Measurements from ENCODE around the gene ALG6. TPM values are rescaled to one million over a fixed set of nuclear protein-coding genes. Genes with fewer than 3 reads are reported as not detected.
"Not testable (repeated sequence)": the region's sequence is repeated elsewhere in the genome, so short reads cannot be mapped to it uniquely, and the experiment has no call there.

ALG6 gene
- total RNA-seq, 3 donors from 2014 or later, result 13.8 to 16.6 (median 15.3) TPM

DNA sequence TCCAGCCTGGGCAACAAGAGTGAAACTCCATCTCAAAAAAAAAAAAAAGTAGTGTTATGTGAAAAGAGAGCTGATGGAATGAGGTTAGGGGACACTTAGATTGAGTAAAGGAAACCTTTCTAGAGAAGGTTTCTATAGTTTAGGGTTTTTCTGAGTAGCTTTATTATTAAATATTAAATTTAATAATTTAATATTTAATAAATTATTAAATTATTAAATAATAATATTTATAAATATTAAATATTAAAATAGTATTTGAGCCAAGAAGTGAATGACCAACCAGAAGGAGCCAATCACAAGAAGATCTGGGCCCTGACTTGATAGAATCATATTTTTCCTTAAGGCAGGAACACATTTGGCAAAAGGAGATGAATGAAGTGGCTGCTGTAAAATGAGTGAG is 50.7 kb downstream of the ALG6 start:
- Mint-ChIP-seq H3K4me3 (no peak overlapping the region), H3K36me3 (ENCODE audit: insufficient read depth) (peaks cover 46% of the 10 kb centered on the region), H3K9me3 (no peaks in the 10 kb centered on the region), H3K27me3 (ENCODE audit: low read depth) (no peaks in the 10 kb centered on the region), H3K4me1 (ENCODE audit: low read depth) (peaks cover 1% of the 10 kb centered on the region)
- no peak for DNase-seq
- no peak for ATAC-seq

DNA sequence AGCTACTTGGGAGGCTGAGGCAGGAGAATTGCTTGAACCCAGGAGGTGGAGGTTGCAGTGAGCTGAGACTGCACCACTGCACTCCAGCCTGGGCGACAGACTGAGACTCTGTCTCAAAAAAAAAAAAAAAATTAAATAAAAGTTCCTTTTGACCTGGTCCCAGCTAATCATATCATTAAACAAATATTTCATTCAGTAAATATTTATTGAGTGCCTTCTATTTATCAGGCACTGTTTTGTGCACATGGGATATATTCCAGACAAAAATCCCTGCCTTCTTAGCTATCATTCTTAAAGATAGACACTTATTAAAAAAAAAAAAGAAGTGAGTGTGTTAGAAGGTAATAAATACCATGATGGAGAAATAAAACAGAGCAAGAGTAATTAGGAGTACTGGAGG is 53.3 kb downstream of the ALG6 start:
- H3K36me3 Mint-ChIP-seq (ENCODE audit: insufficient read depth), result peaks cover 37% of the 10 kb centered on the region
- not testable (repeated sequence) for H3K4me1 Mint-ChIP-seq (ENCODE audit: low read depth); DNase-seq; H3K27me3 Mint-ChIP-seq (ENCODE audit: low read depth); ATAC-seq; H3K4me3 Mint-ChIP-seq; H3K9me3 Mint-ChIP-seq

DNA sequence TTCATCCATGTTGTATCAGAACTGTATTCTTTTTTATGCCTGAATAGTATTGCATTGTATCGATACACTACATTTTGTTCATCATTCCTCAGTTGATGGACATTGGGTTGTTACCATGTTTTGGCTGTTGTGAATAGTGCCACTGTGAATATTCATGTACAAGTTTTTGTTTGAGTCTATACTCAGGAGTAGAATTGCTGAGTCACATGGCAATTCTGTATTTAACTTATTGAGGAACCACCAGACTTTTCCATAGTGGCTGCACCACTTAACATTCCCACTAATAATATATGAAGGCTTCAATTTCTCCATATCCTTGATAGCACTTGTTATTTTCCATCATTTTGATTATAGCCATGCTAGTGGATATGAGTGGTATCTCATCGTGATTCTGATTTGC is 56.2 kb downstream of the ALG6 start:
- Mint-ChIP-seq H3K27me3 (ENCODE audit: low read depth) (no peaks in the 10 kb centered on the region), H3K4me3 (no peak overlapping the region), H3K36me3 (ENCODE audit: insufficient read depth) (peaks cover 29% of the 10 kb centered on the region), H3K4me1 (ENCODE audit: low read depth) (no peaks in the 10 kb centered on the region), H3K9me3 (no peaks in the 10 kb centered on the region)
- ATAC-seq (no peak), DNase-seq (no peak)

DNA sequence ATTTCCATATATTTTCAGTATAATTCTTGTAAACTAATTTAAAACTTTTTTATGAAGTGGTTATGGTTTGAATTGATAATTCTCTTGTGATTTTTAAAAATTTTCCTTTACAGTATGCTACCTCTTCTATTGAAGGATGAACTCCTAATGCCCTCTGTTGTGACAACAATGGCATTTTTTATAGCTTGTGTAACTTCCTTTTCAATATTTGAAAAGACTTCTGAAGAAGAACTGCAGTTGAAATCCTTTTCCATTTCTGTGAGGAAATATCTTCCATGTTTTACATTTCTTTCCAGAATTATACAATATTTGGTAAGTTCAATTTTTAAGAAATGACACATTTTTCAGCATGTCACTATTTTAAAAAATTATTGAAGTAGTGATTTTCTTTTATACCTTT is 61.4 kb downstream of the ALG6 start:
- ATAC-seq, result no peak
- Mint-ChIP-seq H3K4me3 (no peak overlapping the region), H3K9me3 (peaks cover 6% of the 10 kb centered on the region), H3K36me3 (ENCODE audit: insufficient read depth) (peaks cover 24% of the 10 kb centered on the region), H3K27me3 (ENCODE audit: low read depth) (no peaks in the 10 kb centered on the region), H3K4me1 (ENCODE audit: low read depth) (no peaks in the 10 kb centered on the region)
- DNase-seq, result no peak

DNA sequence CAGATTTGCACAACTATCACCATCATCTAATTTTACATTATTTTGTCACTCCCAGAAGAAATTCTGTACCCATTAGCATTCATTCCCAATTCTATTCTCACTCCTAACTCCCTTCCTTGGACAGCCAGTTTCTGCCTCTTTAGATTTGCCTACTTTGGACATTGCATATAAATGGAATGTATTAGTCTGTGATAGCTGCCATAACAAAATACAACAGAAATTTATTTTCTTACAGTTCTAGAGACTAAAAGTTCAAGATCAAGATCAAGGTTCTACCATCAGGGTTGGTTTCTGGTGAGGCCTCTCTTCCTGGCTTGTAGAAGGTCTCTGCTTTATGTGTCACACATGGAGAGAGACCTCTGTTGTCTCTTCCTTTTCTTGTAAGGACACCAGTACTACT is 61.9 kb downstream of the ALG6 start:
- no peaks in the 10 kb centered on the region for H3K4me1 Mint-ChIP-seq (ENCODE audit: low read depth)
- peaks cover 6% of the 10 kb centered on the region for H3K9me3 Mint-ChIP-seq
- ATAC-seq, result no peak
- H3K4me3 Mint-ChIP-seq, result no peak overlapping the region
- DNase-seq, result no peak
- no peaks in the 10 kb centered on the region for H3K27me3 Mint-ChIP-seq (ENCODE audit: low read depth)
- peaks cover 24% of the 10 kb centered on the region for H3K36me3 Mint-ChIP-seq (ENCODE audit: insufficient read depth)

DNA sequence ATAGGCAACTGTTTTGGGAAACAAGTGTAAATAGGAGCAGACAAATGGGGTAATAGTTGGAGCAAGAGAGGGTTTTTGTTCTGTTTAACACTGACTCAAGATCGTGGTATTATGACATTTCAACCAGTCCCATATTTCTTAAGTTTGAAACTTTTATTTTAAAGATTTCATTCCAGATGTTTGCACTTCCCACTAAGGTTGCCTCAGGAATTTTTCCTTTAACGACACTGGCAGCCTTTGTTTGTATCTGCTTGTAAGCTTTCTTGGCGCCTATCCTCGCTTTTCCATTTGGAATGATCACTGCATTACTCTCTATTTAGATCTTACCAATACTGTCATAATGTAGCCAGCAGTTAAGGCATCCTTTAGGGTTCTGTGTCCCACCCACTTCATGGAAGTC is 67.7 kb downstream of the ALG6 start:
- H3K9me3 Mint-ChIP-seq, result no peaks in the 10 kb centered on the region
- no peak overlapping the region for H3K4me3 Mint-ChIP-seq
- no peaks in the 10 kb centered on the region for H3K4me1 Mint-ChIP-seq (ENCODE audit: low read depth)
- no peak for DNase-seq
- no peak for ATAC-seq
- peaks cover 11% of the 10 kb centered on the region for H3K36me3 Mint-ChIP-seq (ENCODE audit: insufficient read depth)
- H3K27me3 Mint-ChIP-seq (ENCODE audit: low read depth), result no peaks in the 10 kb centered on the region

DNA sequence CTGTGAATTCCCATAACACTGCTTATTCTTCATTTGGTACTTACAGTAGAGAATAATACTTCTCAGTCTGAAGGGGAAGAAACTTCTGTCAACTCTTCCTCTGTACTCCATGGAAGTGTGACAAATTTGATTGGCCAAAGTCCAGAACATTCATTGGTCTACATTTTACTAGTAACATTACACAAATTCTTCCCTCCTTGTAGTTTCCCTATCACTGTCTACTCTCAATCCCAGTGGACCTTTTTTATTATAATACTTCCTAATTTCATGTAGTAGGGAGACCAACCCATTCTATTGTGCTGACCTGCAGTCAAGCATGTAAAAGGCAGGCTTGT is 74.7 kb downstream of the ALG6 start:
- Mint-ChIP-seq H3K4me1 (ENCODE audit: low read depth) (no peaks in the 10 kb centered on the region), H3K36me3 (ENCODE audit: insufficient read depth) (peaks cover 2% of the 10 kb centered on the region), H3K4me3 (no peak overlapping the region), H3K27me3 (ENCODE audit: low read depth) (no peaks in the 10 kb centered on the region), H3K9me3 (no peaks in the 10 kb centered on the region)
- DNase-seq (no peak), ATAC-seq (no peak)

DNA sequence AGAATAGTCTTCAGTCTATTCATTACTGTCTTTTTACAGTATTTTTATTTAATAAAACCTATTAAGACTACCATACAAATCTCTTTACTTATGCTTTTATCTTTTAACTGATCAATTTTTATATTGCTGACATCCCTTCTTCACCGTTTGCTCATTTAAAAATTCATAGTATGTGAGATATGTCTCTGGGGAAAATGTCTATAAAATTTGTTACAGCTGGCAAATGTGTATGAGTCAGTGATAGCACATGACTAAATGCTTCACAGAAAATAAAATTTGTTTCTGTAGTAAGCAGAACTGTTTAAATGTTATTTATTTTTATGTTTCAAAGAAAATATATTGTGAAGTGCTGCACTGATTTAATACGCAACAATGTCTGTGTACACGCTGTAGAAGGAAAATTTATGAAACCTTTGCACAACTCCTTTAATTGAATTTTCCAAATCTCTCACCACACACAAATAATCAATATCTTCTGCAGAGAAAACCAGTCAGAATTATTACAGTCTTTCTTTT is 81.4 kb downstream of the ALG6 start:
- no peaks in the 10 kb centered on the region for H3K4me1 Mint-ChIP-seq (ENCODE audit: low read depth)
- H3K36me3 Mint-ChIP-seq (ENCODE audit: insufficient read depth), result peaks cover 2% of the 10 kb centered on the region
- H3K27me3 Mint-ChIP-seq (ENCODE audit: low read depth), result no peaks in the 10 kb centered on the region
- no peak for DNase-seq
- no peak for ATAC-seq
- no peaks in the 10 kb centered on the region for H3K9me3 Mint-ChIP-seq
- no peak overlapping the region for H3K4me3 Mint-ChIP-seq

DNA sequence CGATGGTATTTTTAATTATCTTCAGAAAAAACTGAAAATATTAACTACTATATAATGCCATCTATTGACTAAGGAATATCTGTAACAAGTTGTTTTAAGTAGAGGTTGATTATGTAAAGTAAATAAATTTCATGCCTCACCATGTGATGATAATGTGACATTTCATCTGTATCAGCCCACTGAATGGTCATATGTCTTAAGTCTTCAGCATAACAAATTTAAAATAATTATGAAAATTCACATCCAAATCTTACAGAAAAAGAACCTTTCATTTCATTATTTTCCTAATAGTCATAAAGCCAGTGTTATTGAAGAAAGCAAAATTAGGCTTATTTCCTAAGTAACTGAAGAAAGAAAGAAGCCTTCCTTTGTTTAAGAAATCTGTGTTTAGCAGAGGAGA is 83.0 kb downstream of the ALG6 start:
- DNase-seq (no peak), ATAC-seq (no peak)
- no peaks in the 10 kb centered on the region for H3K27me3 Mint-ChIP-seq (ENCODE audit: low read depth)
- no peaks in the 10 kb centered on the region for H3K4me1 Mint-ChIP-seq (ENCODE audit: low read depth)
- H3K36me3 Mint-ChIP-seq (ENCODE audit: insufficient read depth), result peaks cover 2% of the 10 kb centered on the region
- H3K4me3 Mint-ChIP-seq, result no peak overlapping the region
- H3K9me3 Mint-ChIP-seq, result no peaks in the 10 kb centered on the region

DNA sequence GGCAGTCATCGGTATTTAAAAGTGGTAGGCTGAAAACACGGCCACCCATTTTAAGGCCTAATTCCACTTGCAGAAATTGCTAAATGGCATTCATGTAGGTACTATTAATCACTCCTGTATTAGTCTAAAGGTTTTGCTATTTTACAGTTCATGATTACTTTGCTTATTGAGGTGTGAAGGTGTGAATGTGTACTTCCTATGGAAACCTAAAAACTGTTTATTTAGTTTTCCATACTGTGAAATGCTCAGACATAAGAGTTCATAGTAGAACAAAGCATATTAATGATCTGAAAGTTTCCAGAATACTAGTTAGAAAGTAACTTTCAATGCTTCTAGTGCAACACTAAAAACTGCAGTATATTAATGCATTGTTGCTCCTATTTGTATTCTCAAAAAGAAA is 85.8 kb downstream of the ALG6 start:
- Mint-ChIP-seq H3K4me3 (no peak overlapping the region), H3K9me3 (no peaks in the 10 kb centered on the region), H3K36me3 (ENCODE audit: insufficient read depth) (peaks cover 10% of the 10 kb centered on the region), H3K27me3 (ENCODE audit: low read depth) (no peaks in the 10 kb centered on the region), H3K4me1 (ENCODE audit: low read depth) (no peaks in the 10 kb centered on the region)
- ATAC-seq (no peak), DNase-seq (no peak)

DNA sequence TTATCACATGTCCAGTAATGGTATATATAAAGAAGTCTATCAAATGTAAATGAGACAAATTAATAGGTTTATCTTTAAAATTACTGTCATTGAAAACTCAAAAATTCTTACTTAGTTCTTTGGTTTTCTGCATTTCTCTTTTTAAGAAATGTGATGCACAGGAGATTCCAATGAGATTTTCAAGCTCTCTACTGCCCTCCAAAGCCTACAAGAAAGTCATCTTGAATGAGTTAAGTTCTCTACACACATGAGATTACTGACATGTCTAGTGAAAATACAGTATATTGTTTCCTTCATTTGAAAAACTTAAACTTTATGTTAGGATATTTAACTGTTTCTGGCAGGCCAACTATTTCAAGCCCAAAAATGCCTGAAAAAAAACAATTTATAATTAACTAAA is 86.8 kb downstream of the ALG6 start:
- no peaks in the 10 kb centered on the region for H3K27me3 Mint-ChIP-seq (ENCODE audit: low read depth)
- no peak for ATAC-seq

DNA sequence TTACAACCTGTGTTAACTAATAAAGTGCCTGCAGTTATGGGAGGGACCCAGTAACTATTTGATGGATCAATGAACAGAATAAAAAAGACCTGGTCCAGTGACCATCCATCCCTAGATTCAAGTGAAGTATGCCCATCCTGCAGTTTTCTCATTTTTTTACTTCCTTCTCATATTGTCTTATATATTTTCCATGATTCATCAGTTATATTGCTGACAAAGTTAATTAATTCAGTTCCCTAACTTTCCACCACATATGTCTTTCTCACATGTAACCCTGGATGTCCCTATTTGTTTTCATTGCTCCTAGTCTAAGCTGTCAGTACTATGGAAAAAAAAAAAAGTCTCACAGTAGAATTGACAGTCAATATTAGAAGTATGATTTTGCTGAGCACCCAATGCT is 91.3 kb downstream of the ALG6 start:
- Mint-ChIP-seq H3K36me3 (ENCODE audit: insufficient read depth) (peaks cover 30% of the 10 kb centered on the region), H3K4me1 (ENCODE audit: low read depth) (no peaks in the 10 kb centered on the region), H3K9me3 (peaks cover 16% of the 10 kb centered on the region), H3K27me3 (ENCODE audit: low read depth) (no peaks in the 10 kb centered on the region), H3K4me3 (no peak overlapping the region)
- DNase-seq (no peak), ATAC-seq (no peak)

More for the DNA sequence above, 86.8 kb downstream of the ALG6 start:
- no peak overlapping the region for H3K4me3 Mint-ChIP-seq
- H3K9me3 Mint-ChIP-seq, result no peaks in the 10 kb centered on the region
- DNase-seq, result no peak
- H3K36me3 Mint-ChIP-seq (ENCODE audit: insufficient read depth), result peaks cover 16% of the 10 kb centered on the region
- no peaks in the 10 kb centered on the region for H3K4me1 Mint-ChIP-seq (ENCODE audit: low read depth)

DNA sequence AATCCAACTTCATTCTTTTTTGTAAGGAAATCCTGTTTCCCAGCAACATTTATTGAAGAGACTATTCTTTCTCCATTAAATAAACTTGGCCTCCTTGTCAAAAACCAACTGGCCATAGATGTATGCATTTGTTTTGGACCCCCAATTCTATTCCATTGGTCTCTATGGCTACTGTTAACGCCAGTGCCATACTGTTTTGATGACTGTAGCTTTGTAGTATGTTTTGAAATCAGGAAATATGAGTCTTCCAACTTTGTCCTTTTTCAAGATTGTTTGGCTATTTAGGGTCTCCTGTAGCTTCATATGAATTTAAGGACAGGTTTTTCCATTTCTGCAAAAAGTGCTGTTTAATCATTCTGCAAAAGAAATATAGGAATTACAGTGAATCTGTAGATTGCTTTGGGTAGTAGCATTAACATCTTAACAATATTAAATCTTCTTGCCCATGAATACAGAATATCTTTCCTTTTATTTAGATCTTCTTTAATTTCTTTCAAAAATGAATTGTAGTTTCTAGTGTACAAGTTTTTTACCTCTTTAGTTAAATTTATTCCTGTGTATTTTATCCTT is 94.3 kb downstream of the ALG6 start:
- no peaks in the 10 kb centered on the region for H3K27me3 Mint-ChIP-seq (ENCODE audit: low read depth)
- H3K4me3 Mint-ChIP-seq, result no peak overlapping the region
- peaks cover 16% of the 10 kb centered on the region for H3K9me3 Mint-ChIP-seq
- H3K4me1 Mint-ChIP-seq (ENCODE audit: low read depth), result no peaks in the 10 kb centered on the region
- no peak for DNase-seq
- H3K36me3 Mint-ChIP-seq (ENCODE audit: insufficient read depth), result peaks cover 30% of the 10 kb centered on the region
- ATAC-seq, result no peak

DNA sequence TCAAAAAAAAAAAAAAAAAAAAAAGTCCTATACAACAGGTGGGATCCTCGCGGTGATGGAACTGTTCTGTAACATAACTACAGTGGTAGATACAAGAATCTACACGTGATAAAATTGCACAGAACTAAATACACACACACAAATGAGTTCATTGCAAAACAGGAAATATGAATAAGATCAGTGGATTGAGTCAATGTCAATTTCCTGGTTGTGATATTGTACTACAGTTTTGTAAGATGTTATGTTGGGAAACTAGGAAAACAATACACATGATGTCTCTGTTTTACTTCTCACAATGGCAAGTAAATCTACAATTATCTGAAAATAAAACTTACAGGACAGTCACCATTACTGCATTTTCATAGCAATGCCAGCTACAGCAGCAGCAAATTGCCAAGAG is 95.8 kb downstream of the ALG6 start:
- Mint-ChIP-seq H3K27me3 (ENCODE audit: low read depth) (no peaks in the 10 kb centered on the region), H3K4me3 (no peak overlapping the region), H3K9me3 (peaks cover 16% of the 10 kb centered on the region), H3K4me1 (ENCODE audit: low read depth) (no peaks in the 10 kb centered on the region), H3K36me3 (ENCODE audit: insufficient read depth) (peaks cover 20% of the 10 kb centered on the region)
- ATAC-seq (no peak), DNase-seq (no peak)

DNA sequence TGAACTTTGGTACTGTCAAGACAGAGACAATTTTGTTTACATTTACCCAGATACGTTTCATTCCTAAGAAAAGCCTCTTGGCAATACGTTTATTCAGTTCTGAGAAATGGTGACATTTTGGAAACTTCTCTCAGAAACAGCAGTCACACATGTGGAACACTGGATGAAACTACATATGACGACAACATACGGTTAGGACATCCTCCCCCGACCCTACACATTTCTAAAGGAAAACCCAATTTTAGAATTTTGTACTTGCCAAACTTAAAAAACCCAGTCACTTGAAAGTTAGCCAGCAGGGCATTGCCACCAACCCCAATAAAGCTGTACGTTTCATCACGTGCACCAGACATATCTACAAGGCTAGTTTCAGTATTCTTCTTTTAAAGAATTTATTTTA is 98.8 kb downstream of the ALG6 start:
- Mint-ChIP-seq H3K9me3 (peaks cover 21% of the 10 kb centered on the region), H3K27me3 (ENCODE audit: low read depth) (no peaks in the 10 kb centered on the region), H3K4me3 (no peak overlapping the region), H3K36me3 (ENCODE audit: insufficient read depth) (peaks cover 18% of the 10 kb centered on the region), H3K4me1 (ENCODE audit: low read depth) (no peaks in the 10 kb centered on the region)
- no peak for ATAC-seq
- DNase-seq, result no peak

DNA sequence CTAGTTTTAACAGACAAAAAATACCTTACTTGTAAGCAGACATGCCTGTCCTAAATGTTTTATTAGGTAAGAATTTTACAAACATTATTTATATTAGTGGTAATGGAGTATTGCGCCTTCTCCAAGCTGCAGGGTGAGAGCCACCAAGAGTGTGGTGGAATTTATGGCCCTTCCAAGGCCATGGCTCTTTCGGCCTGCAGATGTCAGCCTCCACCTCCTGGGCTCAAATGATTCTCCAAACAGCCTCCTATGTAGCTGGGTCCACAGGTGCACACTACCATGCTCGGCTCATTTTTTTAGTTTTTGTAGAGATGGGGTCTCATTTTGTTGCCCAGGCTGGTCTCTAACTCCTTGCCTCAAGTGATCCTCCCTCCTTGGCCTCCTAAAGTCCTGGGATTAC is 99.3 kb downstream of the ALG6 start:
- Mint-ChIP-seq H3K27me3 (ENCODE audit: low read depth) (no peaks in the 10 kb centered on the region), H3K4me1 (ENCODE audit: low read depth) (no peaks in the 10 kb centered on the region), H3K4me3 (no peak overlapping the region), H3K36me3 (ENCODE audit: insufficient read depth) (peaks cover 18% of the 10 kb centered on the region), H3K9me3 (peaks cover 16% of the 10 kb centered on the region)
- ATAC-seq (no peak), DNase-seq (no peak)

Measured in activated T-cell treated with anti-CD3 and anti-CD28 coated beads, Interleukin-2, amount 50 U/mL, for 4 hours (primary cell).